OCI-LY7 (cell line): ENCODE data around the gene TLX3.
"Not testable (repeated sequence)": the region's sequence is repeated elsewhere in the genome, so short reads cannot be mapped to it uniquely, and the experiment has no call there.

ENCODE experiments used
- CTCF ChIP-seq: fragments of 200-600 bp; sonication (generic); conservative IDR thresholded peaks from 2 replicates; pipeline ENCODE4 v1.5.1; 2014; ENCODE audit warnings: mild to moderate bottlenecking, antibody characterized with exemption, low read length, moderate library complexity, mixed read lengths
- EZH2phosphoT487 ChIP-seq: fragments of 200-600 bp; sonication (generic); IDR thresholded peaks from 2 replicates; pipeline ENCODE4 v1.6.1; 2018; ENCODE audit warnings: low read depth, borderline replicate concordance, mild to moderate bottlenecking, mixed run types, antibody characterized with exemption, low read length, moderate library complexity, mixed read lengths

- TF ChIP-seq CTCF, EZH2phosphoT487: not testable (repeated sequence)
Measured at GRCh38 chr5:171297941-171298340, 11.1 kb upstream of the TLX3 start.
